Neural cell (in vitro differentiated cells): ENCODE results near the gene FAM193B. TPM values are rescaled to one million over a fixed set of nuclear protein-coding genes. Genes with fewer than 3 reads are reported as not detected.

Experiments
- H2AFZ ChIP-seq: fragments of 200-600, 300-800 bp; sonication (generic), shearing (Covaris generic); 2 replicates; pipeline ENCODE4 v1.6.0; 2014; ENCODE audit warnings: low read depth, mild to moderate bottlenecking, antibody characterized with exemption, low read length, moderate library complexity
- H3F3A ChIP-seq: fragments of 200-600 bp; shearing (Covaris generic); 2 replicates; pipeline ENCODE4 v1.6.1; 2016; ENCODE audit warnings: mild to moderate bottlenecking, moderate library complexity, mixed read lengths, antibody characterized with exemption, low read length; ENCODE audit not compliant: insufficient read depth, poor library complexity, severe bottlenecking
- H3K27ac ChIP-seq: fragments of 200-600, 300-800 bp; sonication (generic), shearing (Covaris generic); 2 replicates; pipeline ENCODE4 v1.5.1; 2014; ENCODE audit warnings: mild to moderate bottlenecking, low read length, moderate library complexity
- H3K27me3 ChIP-seq: fragments of 300-800, 200-600 bp; sonication (generic), shearing (Covaris generic); 2 replicates; pipeline ENCODE4 v1.6.0; 2014; ENCODE audit warnings: mild to moderate bottlenecking, low read depth, low read length, moderate library complexity; ENCODE audit not compliant: insufficient read depth
- H3K36me3 ChIP-seq: fragments of 300-800, 200-600 bp; sonication (generic), shearing (Covaris generic); 2 replicates; pipeline ENCODE4 v1.5.1; 2014; ENCODE audit warnings: mild to moderate bottlenecking, antibody characterized with exemption, low read length, moderate library complexity; ENCODE audit not compliant: insufficient read depth
- H3K4me2 ChIP-seq: fragments of 300-800, 200-600 bp; sonication (generic), shearing (Covaris generic); 2 replicates; pipeline ENCODE4 v1.6.0; 2014; ENCODE audit warnings: mild to moderate bottlenecking, low read length
- H3K4me3 ChIP-seq: fragments of 300-800, 200-600 bp; sonication (generic), shearing (Covaris generic); 2 replicates; pipeline ENCODE4 v1.5.1; 2014; ENCODE audit warnings: mild to moderate bottlenecking, low read length, moderate library complexity
- H3K79me2 ChIP-seq: fragments of 200-600 bp; shearing (Covaris generic); replicated peaks from 2 replicates; pipeline ENCODE4 v1.6.0; 2014; ENCODE audit warnings: mild to moderate bottlenecking, low read length, moderate library complexity; ENCODE audit not compliant: insufficient read depth
- H3K9ac ChIP-seq: fragments of 300-800, 200-600 bp; sonication (generic), shearing (Covaris generic); 2 replicates; pipeline ENCODE4 v1.6.1; 2016; ENCODE audit warnings: mild to moderate bottlenecking, low read length, mixed read lengths
- H3K9me2 ChIP-seq: fragments of 200-600 bp; shearing (Covaris generic); 2 replicates; pipeline ENCODE4 v1.6.1; 2016; ENCODE audit warnings: mild to moderate bottlenecking, low read length, mixed read lengths; ENCODE audit not compliant: insufficient read depth
- H3K9me3 ChIP-seq: fragments of 200-600, 300-800 bp; sonication (generic), shearing (Covaris generic); 2 replicates; pipeline ENCODE4 v1.6.1; 2016; ENCODE audit warnings: mild to moderate bottlenecking, mixed run types, low read length, moderate library complexity, mixed read lengths
- H4K20me1 ChIP-seq: fragments of 200-600 bp; shearing (Covaris generic); 2 replicates; pipeline ENCODE4 v1.6.1; 2016; ENCODE audit warnings: mild to moderate bottlenecking, mixed run types; ENCODE audit not compliant: insufficient read depth
- EZH2 ChIP-seq: fragments of 200-600, 300-800 bp; shearing (Covaris generic), sonication (generic); IDR thresholded peaks from 2 replicates; pipeline ENCODE4 v1.6.1; 2014; ENCODE audit warnings: antibody characterized with exemption, low read length, borderline replicate concordance, mild to moderate bottlenecking; ENCODE audit not compliant: insufficient read depth, poor library complexity, severe bottlenecking
- MXI1 ChIP-seq: fragments of 450-650 bp; conservative IDR thresholded peaks from 2 replicates; pipeline ENCODE4 v1.6.1; 2014; ENCODE audit warnings: antibody characterized with exemption, mild to moderate bottlenecking; ENCODE audit not compliant: poor library complexity, severe bottlenecking
- POLR2AphosphoS5 ChIP-seq: IDR thresholded peaks from 2 replicates; pipeline ENCODE4 v1.6.1; 2012
- RAD21 ChIP-seq: fragments of 450-650 bp; conservative IDR thresholded peaks from 2 replicates; pipeline ENCODE4 v1.6.1; 2014; ENCODE audit warnings: antibody characterized with exemption, mild to moderate bottlenecking, moderate library complexity
- SMC3 ChIP-seq: fragments of 450-650 bp; conservative IDR thresholded peaks from 2 replicates; pipeline ENCODE4 v1.6.1; 2014; ENCODE audit warnings: antibody characterized with exemption, mild to moderate bottlenecking, moderate library complexity; ENCODE audit not compliant: poor library complexity
- TAF1 ChIP-seq: IDR thresholded peaks from 2 replicates; pipeline ENCODE4 v1.6.1; 2012; ENCODE audit warnings: low read depth
- polyA plus RNA-seq: library from polyadenylated mRNA; depleted of rRNA; stranded (reverse); fragments of >200 nt; gene quantifications from 2 replicates; pipeline ENCODE4 v1.2.3, GENCODE V29; 2014
- TF ChIP-seq, protein P1 (sequence below): IDR thresholded peaks from 2 replicates; pipeline ENCODE4 v1.6.1; 2012; ENCODE audit warnings: borderline replicate concordance
- TF ChIP-seq, protein P2 (sequence below): fragments of 450-650 bp; IDR thresholded peaks from 2 replicates; pipeline ENCODE4 v1.5.1; 2014; ENCODE audit warnings: antibody characterized with exemption, mild to moderate bottlenecking, moderate library complexity; ENCODE audit not compliant: poor library complexity, severe bottlenecking

FAM193B gene
- polyA plus RNA-seq, 1 donor from 2014 or later, result 79.2 TPM

DNA sequence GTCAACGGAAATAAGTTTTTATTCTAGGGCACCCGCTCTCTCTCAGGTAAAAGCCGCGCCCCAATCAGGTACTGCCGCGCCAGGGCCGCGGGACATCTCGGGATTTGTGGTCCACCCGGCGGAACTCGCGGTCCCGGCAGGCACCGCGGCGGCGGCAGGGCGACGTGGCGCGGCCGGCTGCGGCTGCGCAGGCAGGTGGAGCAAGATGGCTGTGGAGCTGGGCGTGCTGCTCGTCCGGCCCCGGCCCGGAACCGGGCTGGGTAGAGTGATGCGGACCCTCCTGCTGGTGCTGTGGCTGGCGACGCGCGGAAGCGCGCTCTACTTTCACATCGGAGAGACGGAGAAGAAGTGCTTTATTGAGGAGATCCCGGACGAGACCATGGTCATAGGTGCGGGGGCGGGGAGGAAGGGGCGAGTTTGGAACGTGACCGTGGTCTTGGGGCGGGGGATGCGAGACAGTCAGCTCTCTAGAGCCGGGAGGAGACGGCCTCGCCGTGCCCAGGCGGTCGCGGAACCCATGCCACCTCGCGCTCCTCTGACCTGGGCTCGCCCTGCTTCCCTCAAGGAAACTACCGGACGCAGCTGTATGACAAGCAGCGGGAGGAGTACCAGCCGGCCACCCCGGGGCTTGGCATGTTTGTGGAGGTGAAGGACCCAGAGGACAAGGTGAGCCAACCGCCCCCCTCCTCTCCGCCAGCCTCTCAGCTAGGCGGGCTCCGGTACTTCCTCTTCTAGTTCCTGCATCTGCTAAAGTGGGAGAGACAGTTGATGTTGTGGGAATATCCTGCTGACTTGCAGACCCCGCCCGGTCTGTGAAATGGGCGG, 37.9 kb upstream of the FAM193B start, which contains the start of gene TMED9:
Gene TMED9, plus strand, starts transcription at position 194 of the 825 bp plus-strand sequence. Its CDS starts 12 bp downstream, at position 206.
- Histone ChIP-seq H3K79me2 (peaks cover 11% of the 10 kb centered on the region), H3K27ac (peak within 1 kb of the TSS; percentile 58), H3K9ac (peak within 1 kb of the TSS; percentile 76), H3K4me2 (peak within 1 kb of the TSS; percentile 82), H3K36me3 (peaks cover 8% of the 10 kb centered on the region), H3K9me2 (no peaks in the 10 kb centered on the region), H3K9me3 (no peaks in the 10 kb centered on the region), H3K27me3 (peaks cover 18% of the 10 kb centered on the region), H4K20me1 (no peaks in the 10 kb centered on the region), H2AFZ (peak within 1 kb of the TSS; percentile 52), H3K4me3 (peak within 1 kb of the TSS; percentile 79), H3F3A (no peaks in the 10 kb centered on the region)
- TF ChIP-seq TAF1, result peak; percentile 80
- TF ChIP-seq EZH2, result no peak
- peak; percentile 95 for TF ChIP-seq POLR2AphosphoS5
- TF ChIP-seq SMC3, result peak; percentile 40
- peak; percentile 37 for TF ChIP-seq RAD21
- TF ChIP-seq, protein P1, sequence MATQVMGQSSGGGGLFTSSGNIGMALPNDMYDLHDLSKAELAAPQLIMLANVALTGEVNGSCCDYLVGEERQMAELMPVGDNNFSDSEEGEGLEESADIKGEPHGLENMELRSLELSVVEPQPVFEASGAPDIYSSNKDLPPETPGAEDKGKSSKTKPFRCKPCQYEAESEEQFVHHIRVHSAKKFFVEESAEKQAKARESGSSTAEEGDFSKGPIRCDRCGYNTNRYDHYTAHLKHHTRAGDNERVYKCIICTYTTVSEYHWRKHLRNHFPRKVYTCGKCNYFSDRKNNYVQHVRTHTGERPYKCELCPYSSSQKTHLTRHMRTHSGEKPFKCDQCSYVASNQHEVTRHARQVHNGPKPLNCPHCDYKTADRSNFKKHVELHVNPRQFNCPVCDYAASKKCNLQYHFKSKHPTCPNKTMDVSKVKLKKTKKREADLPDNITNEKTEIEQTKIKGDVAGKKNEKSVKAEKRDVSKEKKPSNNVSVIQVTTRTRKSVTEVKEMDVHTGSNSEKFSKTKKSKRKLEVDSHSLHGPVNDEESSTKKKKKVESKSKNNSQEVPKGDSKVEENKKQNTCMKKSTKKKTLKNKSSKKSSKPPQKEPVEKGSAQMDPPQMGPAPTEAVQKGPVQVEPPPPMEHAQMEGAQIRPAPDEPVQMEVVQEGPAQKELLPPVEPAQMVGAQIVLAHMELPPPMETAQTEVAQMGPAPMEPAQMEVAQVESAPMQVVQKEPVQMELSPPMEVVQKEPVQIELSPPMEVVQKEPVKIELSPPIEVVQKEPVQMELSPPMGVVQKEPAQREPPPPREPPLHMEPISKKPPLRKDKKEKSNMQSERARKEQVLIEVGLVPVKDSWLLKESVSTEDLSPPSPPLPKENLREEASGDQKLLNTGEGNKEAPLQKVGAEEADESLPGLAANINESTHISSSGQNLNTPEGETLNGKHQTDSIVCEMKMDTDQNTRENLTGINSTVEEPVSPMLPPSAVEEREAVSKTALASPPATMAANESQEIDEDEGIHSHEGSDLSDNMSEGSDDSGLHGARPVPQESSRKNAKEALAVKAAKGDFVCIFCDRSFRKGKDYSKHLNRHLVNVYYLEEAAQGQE, result peak; percentile 53
- TF ChIP-seq MXI1, result peak; percentile 92
- TF ChIP-seq, protein P2, sequence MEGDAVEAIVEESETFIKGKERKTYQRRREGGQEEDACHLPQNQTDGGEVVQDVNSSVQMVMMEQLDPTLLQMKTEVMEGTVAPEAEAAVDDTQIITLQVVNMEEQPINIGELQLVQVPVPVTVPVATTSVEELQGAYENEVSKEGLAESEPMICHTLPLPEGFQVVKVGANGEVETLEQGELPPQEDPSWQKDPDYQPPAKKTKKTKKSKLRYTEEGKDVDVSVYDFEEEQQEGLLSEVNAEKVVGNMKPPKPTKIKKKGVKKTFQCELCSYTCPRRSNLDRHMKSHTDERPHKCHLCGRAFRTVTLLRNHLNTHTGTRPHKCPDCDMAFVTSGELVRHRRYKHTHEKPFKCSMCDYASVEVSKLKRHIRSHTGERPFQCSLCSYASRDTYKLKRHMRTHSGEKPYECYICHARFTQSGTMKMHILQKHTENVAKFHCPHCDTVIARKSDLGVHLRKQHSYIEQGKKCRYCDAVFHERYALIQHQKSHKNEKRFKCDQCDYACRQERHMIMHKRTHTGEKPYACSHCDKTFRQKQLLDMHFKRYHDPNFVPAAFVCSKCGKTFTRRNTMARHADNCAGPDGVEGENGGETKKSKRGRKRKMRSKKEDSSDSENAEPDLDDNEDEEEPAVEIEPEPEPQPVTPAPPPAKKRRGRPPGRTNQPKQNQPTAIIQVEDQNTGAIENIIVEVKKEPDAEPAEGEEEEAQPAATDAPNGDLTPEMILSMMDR, result no peak

DNA sequence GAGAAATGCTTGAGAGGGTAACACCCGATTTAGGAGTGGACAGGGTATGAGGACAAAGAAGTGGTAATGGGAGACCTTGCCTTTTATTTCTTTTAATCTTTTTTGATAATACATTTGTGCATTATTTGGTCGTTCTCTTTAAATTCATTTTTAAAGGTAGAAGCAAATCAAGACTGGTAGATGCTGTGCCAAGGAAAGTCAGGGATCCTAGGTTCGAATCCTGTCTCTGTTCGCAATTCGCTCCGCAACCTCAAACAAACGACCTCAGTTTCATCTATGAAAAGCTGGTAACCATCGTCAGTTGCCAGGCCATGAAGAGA, 37.3 kb upstream of the FAM193B start:
- Histone ChIP-seq H3K27ac (no peak overlapping the region), H3F3A (no peaks in the 10 kb centered on the region), H3K9me2 (no peaks in the 10 kb centered on the region), H3K27me3 (peaks cover 18% of the 10 kb centered on the region), H3K9me3 (no peaks in the 10 kb centered on the region), H3K4me3 (peak overlapping the region; percentile 79), H3K36me3 (peaks cover 8% of the 10 kb centered on the region), H3K9ac (peak overlapping the region; percentile 16), H2AFZ (peak overlapping the region; percentile 52), H3K79me2 (peaks cover 11% of the 10 kb centered on the region), H3K4me2 (peak overlapping the region; percentile 70), H4K20me1 (no peaks in the 10 kb centered on the region)
- TF ChIP-seq, protein P1, result no peak
- TF ChIP-seq RAD21 (no peak), POLR2AphosphoS5 (no peak), SMC3 (no peak), MXI1 (no peak), TAF1 (no peak)
- TF ChIP-seq, protein P2, result no peak
